Glutamatergic neuron (in vitro differentiated cells): Measurements from ENCODE around the gene MANEA. TPM values are rescaled to one million over a fixed set of nuclear protein-coding genes. Genes with fewer than 3 reads are reported as not detected.

Source experiments
- DNase-seq: peaks from one replicate; pipeline ENCODE4 v3.0.0; 2022
- H3K27ac Mint-ChIP-seq: one replicate; pipeline ENCODE4 v1.8.0; 2020; ENCODE audit warnings: mild to moderate bottlenecking, mixed read lengths, inconsistent platforms; ENCODE audit not compliant: unreplicated experiment
- H3K27me3 Mint-ChIP-seq: one replicate; pipeline ENCODE4 v1.8.0; 2020; ENCODE audit warnings: mild to moderate bottlenecking, moderate library complexity, mixed read lengths, inconsistent platforms; ENCODE audit not compliant: unreplicated experiment
- H3K36me3 Mint-ChIP-seq: one replicate; pipeline ENCODE4 v1.8.0; 2020; ENCODE audit warnings: mild to moderate bottlenecking, mixed read lengths, inconsistent platforms; ENCODE audit not compliant: unreplicated experiment
- H3K4me1 Mint-ChIP-seq: one replicate; pipeline ENCODE4 v1.8.0; 2020; ENCODE audit warnings: mild to moderate bottlenecking, low read depth, mixed read lengths, inconsistent platforms; ENCODE audit not compliant: unreplicated experiment
- H3K4me3 Mint-ChIP-seq: one replicate; pipeline ENCODE4 v1.8.0; 2020; ENCODE audit warnings: mild to moderate bottlenecking, mixed read lengths, inconsistent platforms; ENCODE audit not compliant: unreplicated experiment
- H3K9me3 Mint-ChIP-seq: one replicate; pipeline ENCODE4 v1.8.0; 2020; ENCODE audit warnings: mild to moderate bottlenecking, moderate library complexity, mixed read lengths, inconsistent platforms; ENCODE audit not compliant: unreplicated experiment
- CTCF ChIP-seq: fragments of 200-600 bp; sonication (generic); IDR thresholded peaks from one replicate; pipeline ENCODE4 v1.5.0; 2021; ENCODE audit not compliant: partially characterized antibody, unreplicated experiment
- long read RNA-seq: library from polyadenylated mRNA; unstranded; transcript quantifications from one replicate; pipeline ENCODE4 v2.0.0, GENCODE V29; 2020; ENCODE audit not compliant: unreplicated experiment
- total RNA-seq: library from RNA; stranded (reverse); fragmentation: NEBNext Ultra II Directional; extraction: Animal tissue kit (Norgen Biotek cat#: 25700); gene quantifications from one replicate; pipeline ENCODE4 v1.2.1, GENCODE V29; 2021; ENCODE audit not compliant: unreplicated experiment

The MANEA gene, protein sequence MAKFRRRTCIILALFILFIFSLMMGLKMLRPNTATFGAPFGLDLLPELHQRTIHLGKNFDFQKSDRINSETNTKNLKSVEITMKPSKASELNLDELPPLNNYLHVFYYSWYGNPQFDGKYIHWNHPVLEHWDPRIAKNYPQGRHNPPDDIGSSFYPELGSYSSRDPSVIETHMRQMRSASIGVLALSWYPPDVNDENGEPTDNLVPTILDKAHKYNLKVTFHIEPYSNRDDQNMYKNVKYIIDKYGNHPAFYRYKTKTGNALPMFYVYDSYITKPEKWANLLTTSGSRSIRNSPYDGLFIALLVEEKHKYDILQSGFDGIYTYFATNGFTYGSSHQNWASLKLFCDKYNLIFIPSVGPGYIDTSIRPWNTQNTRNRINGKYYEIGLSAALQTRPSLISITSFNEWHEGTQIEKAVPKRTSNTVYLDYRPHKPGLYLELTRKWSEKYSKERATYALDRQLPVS
- 11.7 TPM for total RNA-seq
- long read RNA-seq, full-length matches to known transcripts: 2 of 2 reads
- long read RNA-seq, partial matches to known transcripts: 0 of 2 reads
- long read RNA-seq, other reads (novel, unspliced or antisense): 0 of 2 reads

DNA sequence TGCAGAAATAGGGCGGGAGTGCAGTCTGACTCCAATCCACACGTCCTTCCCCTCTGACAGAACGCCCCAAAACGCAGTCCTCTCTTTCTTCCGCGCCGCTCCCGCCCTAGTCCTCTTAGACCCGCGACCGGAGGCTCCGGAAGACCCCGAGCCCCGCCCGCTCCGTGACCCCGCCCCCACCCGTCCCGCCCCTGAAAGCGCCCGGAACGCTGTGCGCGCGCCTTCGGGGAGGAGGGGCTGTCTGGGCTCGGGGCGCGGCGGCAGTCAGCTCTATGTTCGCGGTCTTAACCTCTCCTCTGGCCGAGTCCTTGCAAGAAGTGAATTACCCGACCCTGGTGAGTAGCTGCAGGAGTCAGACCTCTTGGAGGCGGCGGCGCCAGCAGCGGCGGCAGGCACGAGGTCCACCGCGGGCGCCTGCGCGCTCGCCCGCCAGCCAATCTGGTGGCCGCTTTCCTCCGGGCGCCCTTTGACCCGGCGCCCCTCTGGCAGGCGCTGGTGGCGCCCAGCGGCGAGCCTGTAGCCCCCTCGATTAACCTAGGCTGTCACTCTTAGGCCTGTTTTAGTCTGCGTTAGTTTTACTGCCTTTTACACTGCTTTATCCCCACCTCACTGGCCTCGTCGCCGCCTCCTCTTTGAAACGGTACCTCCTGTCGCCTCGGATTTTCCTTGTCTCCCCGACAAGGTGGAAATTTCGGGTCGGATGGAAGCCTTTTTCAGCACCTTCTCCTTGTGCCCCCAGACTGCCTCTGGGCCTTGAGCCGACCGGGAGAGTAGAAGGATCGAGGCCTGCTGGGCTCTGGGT is at the start of gene MANEA:
Gene MANEA (plus strand): TSS at position 232 of the 802 bp plus-strand sequence. CDS start 8,905 bp downstream, outside the sequence.
- peak; percentile 86 for DNase-seq
- Mint-ChIP-seq H3K27ac (peak within 1 kb of the TSS; percentile 98), H3K36me3 (no peaks in the 10 kb centered on the region), H3K9me3 (no peaks in the 10 kb centered on the region), H3K4me1 (peaks cover 9% of the 10 kb centered on the region), H3K27me3 (no peaks in the 10 kb centered on the region), H3K4me3 (peak within 1 kb of the TSS; percentile 93)
- no peak for TF ChIP-seq CTCF

GRCh38 chr6:95529762-95530161 is 47.6 kb upstream of the MANEA start:
- no peak for TF ChIP-seq CTCF
- H3K9me3 Mint-ChIP-seq: no peaks in the 10 kb centered on the region
- H3K27me3 Mint-ChIP-seq: no peaks in the 10 kb centered on the region
- no peak for DNase-seq
- H3K4me3 Mint-ChIP-seq: no peak overlapping the region
- H3K27ac Mint-ChIP-seq: no peak overlapping the region
- peaks cover 5% of the 10 kb centered on the region for H3K36me3 Mint-ChIP-seq
- peaks cover 26% of the 10 kb centered on the region for H3K4me1 Mint-ChIP-seq

DNA sequence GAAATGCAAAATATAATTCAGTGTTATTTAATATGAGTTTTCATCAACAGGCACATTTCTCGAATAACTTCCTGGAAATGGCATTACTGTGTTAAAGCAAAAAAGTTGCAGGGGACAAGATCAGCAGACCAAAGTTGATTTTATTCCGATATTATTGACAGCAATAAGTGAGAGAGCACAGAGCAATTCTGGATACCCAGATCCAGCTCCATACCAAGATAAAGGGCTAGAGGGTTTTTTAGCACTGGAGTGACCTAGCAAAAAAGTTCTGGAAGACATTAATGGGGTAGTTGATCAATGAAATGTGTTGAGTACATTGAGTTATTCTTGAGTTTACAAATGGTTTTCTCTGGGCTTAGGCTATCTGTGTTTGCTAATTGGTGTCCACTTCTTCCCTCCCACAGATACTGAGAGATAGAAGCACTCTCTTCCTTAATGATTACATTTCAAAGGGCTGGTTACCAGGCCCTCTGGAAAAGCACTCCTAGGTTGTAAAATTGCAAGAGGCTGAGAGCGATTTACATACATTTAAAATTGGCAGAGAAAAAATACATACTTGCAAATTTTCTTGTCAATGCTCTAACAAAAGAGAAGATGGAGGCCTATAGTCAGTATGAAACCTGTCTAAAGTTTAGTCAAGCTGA is 47.0 kb upstream of the MANEA start:
- H3K36me3 Mint-ChIP-seq: peaks cover 1% of the 10 kb centered on the region
- no peak overlapping the region for H3K4me3 Mint-ChIP-seq
- TF ChIP-seq CTCF: no peak

GRCh38 chr6:95543798-95544197 is 33.5 kb upstream of the MANEA start:
- no peak for DNase-seq
- H3K27me3 Mint-ChIP-seq: peaks cover 4% of the 10 kb centered on the region
- peak overlapping the region; percentile 99 for H3K27ac Mint-ChIP-seq
- peaks cover 46% of the 10 kb centered on the region for H3K4me1 Mint-ChIP-seq
- no peak overlapping the region for H3K4me3 Mint-ChIP-seq
- H3K9me3 Mint-ChIP-seq: peaks cover 2% of the 10 kb centered on the region
- peaks cover 6% of the 10 kb centered on the region for H3K36me3 Mint-ChIP-seq
- no peak for TF ChIP-seq CTCF

More for the DNA sequence above, 47.0 kb upstream of the MANEA start:
- DNase-seq: no peak
- peaks cover 26% of the 10 kb centered on the region for H3K4me1 Mint-ChIP-seq
- peaks cover 3% of the 10 kb centered on the region for H3K9me3 Mint-ChIP-seq
- no peak overlapping the region for H3K27ac Mint-ChIP-seq
- no peaks in the 10 kb centered on the region for H3K27me3 Mint-ChIP-seq
